ENCODE data around the gene GFER. TPM values are rescaled to one million over a fixed set of nuclear protein-coding genes. Genes with fewer than 3 reads are reported as not detected.
A peak's percentile ranks its signal among the peaks of the same experiment; 100 is the strongest.

Gene GFER
- total RNA-seq, 1 donor from 2014 or later: 32.7 TPM

- Histone ChIP-seq H3K36me3 (ENCODE audit: control insufficient read depth, insufficient read depth, low read length) (peaks cover 2% of the 10 kb centered on the region), H3K4me3 (ENCODE audit: low read depth, low read length) (peak overlapping the region; percentile 81), H3K27me3 (ENCODE audit: control insufficient read depth, insufficient read depth, low read length) (no peaks in the 10 kb centered on the region)
- TF ChIP-seq CTCF (IDR thresholded peaks at IDR 0.05; ENCODE audit: insufficient read depth, low read length, poor library complexity, severe bottlenecking): no peak
- DNase-seq (ENCODE audit: low read depth): no peak
These were observed 18.5 kb upstream of the GFER start for GRCh38 chr16:1965396-1966001.

DNA sequence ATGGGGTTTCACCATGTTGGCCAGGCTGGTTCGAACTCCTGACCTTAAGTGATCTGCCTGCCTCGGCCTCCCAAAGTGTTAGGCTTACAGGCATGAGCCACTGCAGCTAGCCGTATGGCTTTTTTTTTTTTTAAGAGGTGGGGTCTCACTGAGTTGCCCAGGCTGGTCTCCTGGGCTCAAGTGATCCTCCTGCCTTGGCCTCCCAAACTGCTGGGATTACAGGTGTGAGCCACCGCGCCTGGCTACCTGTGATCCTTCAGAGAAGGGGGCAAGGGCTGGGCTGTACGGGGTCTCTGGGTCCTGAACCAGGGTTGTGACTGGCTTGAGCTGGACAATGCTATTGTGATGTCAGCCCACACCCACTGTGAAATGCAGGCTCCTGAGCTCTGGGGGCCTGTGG lies 17.5 kb upstream of the GFER start, which contains the start of gene RNF151:
TSS of gene RNF151 (plus strand) at position 397 of the 400 bp plus-strand sequence. CDS start 26 bp downstream, outside the sequence.
- Histone ChIP-seq H3K4me3 (ENCODE audit: low read depth, low read length) (peak within 1 kb of the TSS; percentile 81), H3K36me3 (ENCODE audit: control insufficient read depth, insufficient read depth, low read length) (peaks cover 2% of the 10 kb centered on the region), H3K27me3 (ENCODE audit: control insufficient read depth, insufficient read depth, low read length) (no peaks in the 10 kb centered on the region)
- TF ChIP-seq CTCF (IDR thresholded peaks at IDR 0.05; ENCODE audit: insufficient read depth, low read length, poor library complexity, severe bottlenecking): no peak
- DNase-seq (ENCODE audit: low read depth): no peak

- DNase-seq (ENCODE audit: low read depth): no peak
- TF ChIP-seq CTCF (IDR thresholded peaks at IDR 0.05; ENCODE audit: insufficient read depth, low read length, poor library complexity, severe bottlenecking): no peak
- H3K36me3 ChIP-seq (ENCODE audit: control insufficient read depth, insufficient read depth, low read length): peaks cover 2% of the 10 kb centered on the region
- H3K27me3 ChIP-seq (ENCODE audit: control insufficient read depth, insufficient read depth, low read length): no peaks in the 10 kb centered on the region
- no peak overlapping the region for H3K4me3 ChIP-seq (ENCODE audit: low read depth, low read length)
These were observed 15.6 kb upstream of the GFER start for GRCh38 chr16:1968146-1968953.

GRCh38 chr16:1971796-1972489 lies 12.1 kb upstream of the GFER start, which contains the start of gene TBL3:
TBL3 (plus strand) TSS chr16:1972053; CDS start chr16:1972165, 112 bp downstream.
- no peaks in the 10 kb centered on the region for H3K27me3 ChIP-seq (ENCODE audit: control insufficient read depth, insufficient read depth, low read length)
- peak within 1 kb of the TSS; percentile 91 for H3K4me3 ChIP-seq (ENCODE audit: low read depth, low read length)
- no peak for TF ChIP-seq CTCF (IDR thresholded peaks at IDR 0.05; ENCODE audit: insufficient read depth, low read length, poor library complexity, severe bottlenecking)
- H3K36me3 ChIP-seq (ENCODE audit: control insufficient read depth, insufficient read depth, low read length): peaks cover 5% of the 10 kb centered on the region
- DNase-seq (ENCODE audit: low read depth): peak; percentile 61

GRCh38 chr16:1972490-1972877 lies 11.5 kb upstream of the GFER start:
- no peak for DNase-seq (ENCODE audit: low read depth)
- Histone ChIP-seq H3K4me3 (ENCODE audit: low read depth, low read length) (peak overlapping the region; percentile 91), H3K27me3 (ENCODE audit: control insufficient read depth, insufficient read depth, low read length) (no peaks in the 10 kb centered on the region), H3K36me3 (ENCODE audit: control insufficient read depth, insufficient read depth, low read length) (peaks cover 5% of the 10 kb centered on the region)
- no peak for TF ChIP-seq CTCF (IDR thresholded peaks at IDR 0.05; ENCODE audit: insufficient read depth, low read length, poor library complexity, severe bottlenecking)

Data from kidney epithelial cell (primary cell).